Measurements from ENCODE around the gene PROC.

The PROC gene

DNA sequence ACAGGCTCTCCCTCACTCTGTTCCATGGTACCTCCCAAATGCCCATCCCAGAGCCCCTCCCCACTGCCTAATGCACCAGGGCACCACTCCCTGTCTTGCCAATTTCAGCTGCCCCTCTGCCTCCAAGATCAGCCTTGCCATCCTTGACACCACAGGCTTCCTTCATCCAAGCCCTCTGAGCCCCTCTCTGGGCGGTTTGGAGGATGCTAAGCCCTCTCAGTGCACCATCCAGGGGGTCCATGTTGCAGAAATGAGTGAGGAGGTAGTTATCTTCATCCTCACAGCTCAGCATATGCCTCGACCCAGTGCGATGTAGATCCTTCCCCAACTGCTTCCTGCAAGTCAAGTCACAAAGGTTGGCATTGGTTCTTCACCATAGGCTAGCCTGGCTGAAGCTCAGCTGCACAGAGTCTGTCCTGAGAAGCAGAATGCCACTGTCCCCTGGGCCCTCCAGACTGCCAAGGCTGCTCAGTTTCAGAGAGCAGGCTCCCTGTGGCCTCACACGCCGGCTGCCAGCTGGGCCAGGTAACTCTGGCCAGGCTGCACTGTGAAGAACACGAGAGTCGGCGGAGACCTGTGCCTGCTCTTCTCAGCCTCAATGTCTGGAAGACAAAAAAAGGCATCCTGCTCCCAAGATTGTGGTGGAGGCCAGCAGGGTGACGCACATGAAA is 20.5 kb upstream of the PROC start:
- H3K9me3 ChIP-seq (ENCODE audit: control insufficient read depth, insufficient read depth, low read depth, low read length), result no peaks in the 10 kb centered on the region

DNA sequence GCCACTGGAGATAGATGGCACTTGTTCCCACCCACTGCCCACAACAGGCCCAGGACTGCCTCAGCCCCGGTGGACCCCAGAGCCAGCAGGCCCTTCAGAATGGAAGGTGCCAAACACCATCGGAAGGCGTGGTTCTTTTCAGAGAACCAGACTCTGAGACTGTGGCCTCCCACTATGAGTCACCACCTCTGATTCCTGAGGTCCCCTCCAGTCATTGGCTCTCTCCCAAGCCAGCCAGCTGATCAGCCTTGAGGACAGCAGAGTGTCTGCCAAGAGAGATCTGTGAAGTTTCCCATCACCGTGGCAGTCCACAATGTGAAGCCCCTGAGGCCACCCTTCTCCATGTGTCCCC is 20.0 kb upstream of the PROC start:
- no peaks in the 10 kb centered on the region for H3K27me3 ChIP-seq (ENCODE audit: control insufficient read depth, insufficient read depth, low read length)
- H3K36me3 ChIP-seq (ENCODE audit: control insufficient read depth, insufficient read depth, low read length), result no peaks in the 10 kb centered on the region
- no peak overlapping the region for H3K27ac ChIP-seq (ENCODE audit: low read depth, low read length)
- no peak overlapping the region for H3K9ac ChIP-seq (ENCODE audit: low read length)
- H3K4me3 ChIP-seq (ENCODE audit: low read depth, low read length), result no peak overlapping the region
- H3K4me1 ChIP-seq (ENCODE audit: control insufficient read depth, insufficient read depth, low read length), result peaks cover 27% of the 10 kb centered on the region; the same call in 1 of the 2 replicates
- no peaks in the 10 kb centered on the region for H3K9me3 ChIP-seq (ENCODE audit: control insufficient read depth, insufficient read depth, low read depth, low read length)

More for the DNA sequence above, 20.5 kb upstream of the PROC start:
- no peaks in the 10 kb centered on the region for H3K27me3 ChIP-seq (ENCODE audit: control insufficient read depth, insufficient read depth, low read length)
- H3K36me3 ChIP-seq (ENCODE audit: control insufficient read depth, insufficient read depth, low read length), result no peaks in the 10 kb centered on the region
- no peak overlapping the region for H3K27ac ChIP-seq (ENCODE audit: low read depth, low read length)
- H3K9ac ChIP-seq (ENCODE audit: low read length), result no peak overlapping the region
- peaks cover 27% of the 10 kb centered on the region; the same call in 1 of the 2 replicates for H3K4me1 ChIP-seq (ENCODE audit: control insufficient read depth, insufficient read depth, low read length)
- no peak overlapping the region for H3K4me3 ChIP-seq (ENCODE audit: low read depth, low read length)

GRCh38 chr2:127400533-127400896 is 17.7 kb upstream of the PROC start:
- Histone ChIP-seq H3K27me3 (ENCODE audit: control insufficient read depth, insufficient read depth, low read length) (no peaks in the 10 kb centered on the region), H3K36me3 (ENCODE audit: control insufficient read depth, insufficient read depth, low read length) (no peaks in the 10 kb centered on the region), H3K9ac (ENCODE audit: low read length) (no peak overlapping the region), H3K9me3 (ENCODE audit: control insufficient read depth, insufficient read depth, low read depth, low read length) (no peaks in the 10 kb centered on the region), H3K4me1 (ENCODE audit: control insufficient read depth, insufficient read depth, low read length) (peaks cover 40% of the 10 kb centered on the region; the same call in 1 of the 2 replicates), H3K27ac (ENCODE audit: low read depth, low read length) (no peak overlapping the region), H3K4me3 (ENCODE audit: low read depth, low read length) (no peak overlapping the region)

DNA sequence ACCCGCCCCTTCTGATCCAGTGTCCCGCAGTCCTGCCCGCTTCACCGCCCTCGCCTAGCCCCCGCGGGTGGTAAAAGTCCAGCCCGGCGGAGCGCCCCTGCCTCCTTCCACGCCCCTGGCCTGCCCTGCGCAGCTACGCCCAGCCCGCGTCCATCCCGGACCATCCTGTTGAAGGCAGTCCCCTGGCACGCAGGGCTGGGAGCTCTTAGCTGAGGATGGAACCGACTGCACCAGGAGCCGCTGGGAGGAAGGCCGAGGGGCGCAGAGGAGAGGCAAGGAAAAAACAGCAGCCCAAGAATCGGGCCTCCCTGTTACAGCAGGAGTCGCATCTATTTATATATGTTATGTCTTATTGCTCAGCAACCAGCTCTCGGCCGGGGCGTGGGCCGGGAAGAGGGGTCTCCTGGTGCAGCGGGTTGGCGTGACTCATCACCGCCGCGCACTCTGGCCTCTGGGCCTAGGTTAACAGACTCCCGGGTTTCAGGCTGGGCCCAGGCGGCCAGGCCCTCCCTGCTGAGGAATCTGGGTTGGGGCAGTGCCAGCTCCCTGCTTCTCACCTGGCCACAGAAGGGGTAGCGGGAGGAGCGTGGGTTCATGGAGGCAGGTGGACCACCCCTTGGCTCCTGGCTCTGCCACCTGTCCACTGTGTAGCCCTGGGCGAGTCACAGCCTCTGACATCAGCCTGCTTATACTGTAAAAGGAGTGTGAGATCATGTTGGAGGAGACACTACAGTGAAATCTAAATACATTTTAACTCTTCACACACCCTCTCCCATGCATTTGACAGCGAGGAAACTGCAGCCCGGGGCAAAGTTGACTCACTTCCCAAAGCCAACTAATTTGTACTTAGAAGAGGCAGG is 17.1 kb upstream of the PROC start:
- no peak overlapping the region for H3K4me3 ChIP-seq (ENCODE audit: low read depth, low read length)
- H3K27ac ChIP-seq (ENCODE audit: low read depth, low read length), result no peak overlapping the region; the same call in 1 of the 2 replicates
- H3K9ac ChIP-seq (ENCODE audit: low read length), result peak overlapping the region; percentile 29
- no peaks in the 10 kb centered on the region for H3K27me3 ChIP-seq (ENCODE audit: control insufficient read depth, insufficient read depth, low read length)
- H3K36me3 ChIP-seq (ENCODE audit: control insufficient read depth, insufficient read depth, low read length), result no peaks in the 10 kb centered on the region
- H3K4me1 ChIP-seq (ENCODE audit: control insufficient read depth, insufficient read depth, low read length), result peaks cover 44% of the 10 kb centered on the region; the same call in 1 of the 2 replicates
- H3K9me3 ChIP-seq (ENCODE audit: control insufficient read depth, insufficient read depth, low read depth, low read length), result no peaks in the 10 kb centered on the region

- Histone ChIP-seq H3K27ac (ENCODE audit: low read depth, low read length) (no peak overlapping the region), H3K4me1 (ENCODE audit: control insufficient read depth, insufficient read depth, low read length) (peaks cover 44% of the 10 kb centered on the region; the same call in 1 of the 2 replicates), H3K27me3 (ENCODE audit: control insufficient read depth, insufficient read depth, low read length) (no peaks in the 10 kb centered on the region), H3K9ac (ENCODE audit: low read length) (no peak overlapping the region), H3K36me3 (ENCODE audit: control insufficient read depth, insufficient read depth, low read length) (no peaks in the 10 kb centered on the region), H3K4me3 (ENCODE audit: low read depth, low read length) (no peak overlapping the region), H3K9me3 (ENCODE audit: control insufficient read depth, insufficient read depth, low read depth, low read length) (no peaks in the 10 kb centered on the region)
These were observed 16.2 kb upstream of the PROC start for GRCh38 chr2:127401757-127402695.

DNA sequence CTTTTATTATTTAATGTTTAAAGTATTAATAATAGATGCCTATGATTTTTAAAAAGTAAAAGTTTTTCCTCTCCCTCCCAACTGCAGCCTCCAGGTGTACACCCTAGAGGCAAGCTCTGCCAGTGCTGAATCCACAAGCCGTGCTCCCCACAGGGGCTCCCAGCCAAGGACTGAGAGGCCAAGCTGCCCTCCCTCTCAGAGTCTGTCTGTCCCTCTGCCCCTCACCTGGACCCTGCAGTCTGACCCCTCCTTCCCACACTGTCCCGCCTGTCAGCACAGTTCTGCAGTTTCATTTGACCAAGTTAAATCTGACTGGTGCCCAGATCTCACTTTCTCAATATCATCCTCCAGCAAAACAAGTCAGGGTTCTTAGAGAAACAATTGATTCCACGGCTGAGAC is 14.8 kb upstream of the PROC start:
- Histone ChIP-seq H3K27ac (ENCODE audit: low read depth, low read length) (no peak overlapping the region), H3K4me1 (ENCODE audit: control insufficient read depth, insufficient read depth, low read length) (peaks cover 40% of the 10 kb centered on the region), H3K9me3 (ENCODE audit: control insufficient read depth, insufficient read depth, low read depth, low read length) (no peaks in the 10 kb centered on the region), H3K9ac (ENCODE audit: low read length) (no peak overlapping the region), H3K4me3 (ENCODE audit: low read depth, low read length) (no peak overlapping the region), H3K36me3 (ENCODE audit: control insufficient read depth, insufficient read depth, low read length) (no peaks in the 10 kb centered on the region), H3K27me3 (ENCODE audit: control insufficient read depth, insufficient read depth, low read length) (no peaks in the 10 kb centered on the region)

GRCh38 chr2:127404466-127405254 is 13.6 kb upstream of the PROC start:
- Histone ChIP-seq H3K27me3 (ENCODE audit: control insufficient read depth, insufficient read depth, low read length) (no peaks in the 10 kb centered on the region), H3K9ac (ENCODE audit: low read length) (no peak overlapping the region), H3K27ac (ENCODE audit: low read depth, low read length) (no peak overlapping the region), H3K36me3 (ENCODE audit: control insufficient read depth, insufficient read depth, low read length) (no peaks in the 10 kb centered on the region), H3K4me1 (ENCODE audit: control insufficient read depth, insufficient read depth, low read length) (peaks cover 45% of the 10 kb centered on the region), H3K4me3 (ENCODE audit: low read depth, low read length) (no peak overlapping the region), H3K9me3 (ENCODE audit: control insufficient read depth, insufficient read depth, low read depth, low read length) (no peaks in the 10 kb centered on the region)

DNA sequence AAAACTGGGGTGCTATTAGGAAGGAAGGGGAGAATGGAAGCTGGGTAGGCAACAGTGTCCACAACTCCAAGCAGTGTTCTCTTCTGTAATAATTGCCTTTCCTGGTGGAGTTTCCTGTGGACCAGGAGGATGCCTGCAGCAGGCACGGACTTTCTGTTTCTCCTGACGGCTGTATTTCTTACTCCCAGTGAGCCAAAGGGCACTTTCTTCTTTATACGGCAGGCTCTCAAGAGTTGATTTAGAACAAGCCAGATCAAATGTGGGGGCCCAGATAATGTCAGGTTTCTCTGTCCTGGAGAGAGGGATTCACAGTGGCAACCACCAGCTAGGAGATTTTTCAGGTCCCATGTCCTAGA is 13.0 kb upstream of the PROC start:
- H3K9me3 ChIP-seq (ENCODE audit: control insufficient read depth, insufficient read depth, low read depth, low read length), result no peaks in the 10 kb centered on the region
- no peak overlapping the region for H3K9ac ChIP-seq (ENCODE audit: low read length)
- H3K27ac ChIP-seq (ENCODE audit: low read depth, low read length), result no peak overlapping the region

GRCh38 chr2:127406454-127406853 is 11.8 kb upstream of the PROC start:
- Histone ChIP-seq H3K4me1 (ENCODE audit: control insufficient read depth, insufficient read depth, low read length) (peaks cover 38% of the 10 kb centered on the region), H3K9ac (ENCODE audit: low read length) (no peak overlapping the region), H3K27me3 (ENCODE audit: control insufficient read depth, insufficient read depth, low read length) (no peaks in the 10 kb centered on the region), H3K9me3 (ENCODE audit: control insufficient read depth, insufficient read depth, low read depth, low read length) (no peaks in the 10 kb centered on the region), H3K36me3 (ENCODE audit: control insufficient read depth, insufficient read depth, low read length) (no peaks in the 10 kb centered on the region), H3K27ac (ENCODE audit: low read depth, low read length) (no peak overlapping the region), H3K4me3 (ENCODE audit: low read depth, low read length) (no peak overlapping the region)

More for the DNA sequence above, 13.0 kb upstream of the PROC start:
- H3K4me1 ChIP-seq (ENCODE audit: control insufficient read depth, insufficient read depth, low read length), result peaks cover 45% of the 10 kb centered on the region
- no peak overlapping the region for H3K4me3 ChIP-seq (ENCODE audit: low read depth, low read length)
- H3K36me3 ChIP-seq (ENCODE audit: control insufficient read depth, insufficient read depth, low read length), result no peaks in the 10 kb centered on the region
- no peaks in the 10 kb centered on the region for H3K27me3 ChIP-seq (ENCODE audit: control insufficient read depth, insufficient read depth, low read length)

GRCh38 chr2:127407091-127407490 is 11.1 kb upstream of the PROC start:
- Histone ChIP-seq H3K4me3 (ENCODE audit: low read depth, low read length) (no peak overlapping the region), H3K9me3 (ENCODE audit: control insufficient read depth, insufficient read depth, low read depth, low read length) (no peaks in the 10 kb centered on the region), H3K4me1 (ENCODE audit: control insufficient read depth, insufficient read depth, low read length) (peaks cover 32% of the 10 kb centered on the region), H3K27ac (ENCODE audit: low read depth, low read length) (no peak overlapping the region), H3K36me3 (ENCODE audit: control insufficient read depth, insufficient read depth, low read length) (no peaks in the 10 kb centered on the region), H3K27me3 (ENCODE audit: control insufficient read depth, insufficient read depth, low read length) (no peaks in the 10 kb centered on the region), H3K9ac (ENCODE audit: low read length) (no peak overlapping the region)
